Astrocyte (in vitro differentiated cells and primary cell): ENCODE measurements around the gene CDH1.

Source experiments
- CTCF ChIP-seq: IDR thresholded peaks from 2 replicates; pipeline ENCODE4 v1.5.1; 2011; ENCODE audit warnings: low read depth, mild to moderate bottlenecking, inconsistent platforms, low read length, moderate library complexity; ENCODE audit not compliant: insufficient read depth
- EZH2 ChIP-seq: IDR thresholded peaks from 2 replicates; pipeline ENCODE4 v1.6.1; 2012; ENCODE audit warnings: mild to moderate bottlenecking, low read length, inconsistent platforms; ENCODE audit not compliant: insufficient read depth

- TF ChIP-seq CTCF (peak; percentile 28), EZH2 (no peak)
These were observed 106.6 kb downstream of the CDH1 start, which contains the start of gene TANGO6 for GRCh38 chr16:68843482-68844210.
